ENCODE results near the gene LRP6.

GRCh38 chr12:12116677-12117076 is 150.2 kb downstream of the LRP6 start:
- TF ChIP-seq POLR2A (IDR thresholded peaks at IDR 0.05; ENCODE audit: low read depth, low read length) (no peak), TAF1 (IDR thresholded peaks at IDR 0.05; ENCODE audit: borderline replicate concordance, low read depth, low read length) (no peak)

All from GM12892 (cell line).